HG02610 (cell line): ENCODE measurements around the gene PADI2.

Experiments
- ATAC-seq: cut with Tn5 transposase; IDR thresholded peaks from one replicate; pipeline ENCODE4 v1.9.1; 2021; ENCODE audit warnings: mild to moderate bottlenecking, moderate library complexity; ENCODE audit not compliant: unreplicated experiment

PADI2 gene

GRCh38 chr1:17024721-17025120 is 94.5 kb downstream of the PADI2 start:
- ATAC-seq = no peak

DNA sequence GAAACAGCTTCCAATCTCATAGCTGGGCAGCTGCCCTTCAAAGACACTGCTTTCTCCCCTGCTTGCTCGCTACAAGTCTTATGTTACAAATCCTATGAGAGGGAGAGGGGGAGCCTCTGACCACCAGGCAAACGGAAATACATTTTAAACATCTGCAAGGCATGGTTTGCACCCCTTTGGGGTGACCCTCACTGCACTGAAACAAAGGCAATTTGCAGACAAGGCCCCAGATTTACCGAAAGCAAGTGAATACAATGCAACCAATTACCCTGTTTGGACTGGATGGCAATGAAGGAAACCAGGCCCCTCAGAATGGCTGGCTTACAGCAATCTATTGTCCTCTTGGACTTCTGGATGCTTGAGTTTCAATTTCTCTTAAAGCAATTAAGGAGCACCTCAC is 95.7 kb downstream of the PADI2 start:
- peak; percentile 30 for ATAC-seq

GRCh38 chr1:17023102-17023501 is 96.1 kb downstream of the PADI2 start:
- peak; percentile 80 for ATAC-seq

- no peak for ATAC-seq
Observed at GRCh38 chr1:17021896-17022295, 97.4 kb downstream of the PADI2 start.

- no peak for ATAC-seq
Observed at GRCh38 chr1:17020502-17020901, 98.7 kb downstream of the PADI2 start.

- no peak for ATAC-seq
Observed at GRCh38 chr1:17018849-17019248, 100.4 kb downstream of the PADI2 start.

GRCh38 chr1:17017435-17017834 is 101.8 kb downstream of the PADI2 start:
- ATAC-seq = no peak
